HUDEP-2 (cell line): ENCODE measurements around the gene CDH4.

Experiments used
- DNase-seq, 76 experiments: peaks; one replicate each; lab custom pipeline; 2025; ENCODE audit not compliant: unreplicated experiment in 76 of 76; lab: John Stamatoyannopoulos, UW

CDH4 gene

GRCh38 chr20:61567204-61567603 is 315.1 kb downstream of the CDH4 start:
- no peak for DNase-seq

GRCh38 chr20:61569825-61570224 is 317.8 kb downstream of the CDH4 start:
- DNase-seq, result no peak

GRCh38 chr20:61570646-61571195 is 318.7 kb downstream of the CDH4 start:
- no peak for DNase-seq

GRCh38 chr20:61571221-61571620 is 319.2 kb downstream of the CDH4 start:
- DNase-seq, result no peak

GRCh38 chr20:61571916-61572711 is 320.1 kb downstream of the CDH4 start:
- no peak for DNase-seq

GRCh38 chr20:61572789-61573188 is 320.7 kb downstream of the CDH4 start:
- DNase-seq, result no peak

GRCh38 chr20:61573415-61574305 is 321.6 kb downstream of the CDH4 start:
- no peak for DNase-seq

- no peak for DNase-seq
These were observed 323.3 kb downstream of the CDH4 start for GRCh38 chr20:61575151-61575937.

GRCh38 chr20:61576372-61576771 is 324.3 kb downstream of the CDH4 start:
- no peak for DNase-seq

GRCh38 chr20:61577065-61577464 is 325.0 kb downstream of the CDH4 start:
- DNase-seq, result no peak

GRCh38 chr20:61579908-61580307 is 327.8 kb downstream of the CDH4 start:
- no peak for DNase-seq

- DNase-seq, result no peak
These were observed 329.1 kb downstream of the CDH4 start for GRCh38 chr20:61580958-61581824.

- no peak for DNase-seq
These were observed 329.7 kb downstream of the CDH4 start for GRCh38 chr20:61581825-61582188.

- no peak for DNase-seq
These were observed 330.3 kb downstream of the CDH4 start for GRCh38 chr20:61582196-61582923.

GRCh38 chr20:61583356-61583755 is 331.3 kb downstream of the CDH4 start:
- no peak for DNase-seq

- peak in 8 of 76 experiments; percentile 1 to 25 (median 6) for DNase-seq
These were observed 332.8 kb downstream of the CDH4 start for GRCh38 chr20:61584851-61585250.

- no peak for DNase-seq
These were observed 333.7 kb downstream of the CDH4 start for GRCh38 chr20:61585764-61586163.

- DNase-seq, result no peak
These were observed 335.0 kb downstream of the CDH4 start for GRCh38 chr20:61587036-61587435.

GRCh38 chr20:61587681-61588289 is 335.7 kb downstream of the CDH4 start:
- no peak for DNase-seq
